Measurements from ENCODE around the gene USP40.

- TF ChIP-seq POLR2AphosphoS5 (IDR thresholded peaks at IDR 0.05; ENCODE audit: low read depth) (no peak), CTCF (conservative IDR thresholded peaks at IDR 0.05; ENCODE audit: low read depth in 2 of 2) (no peak), REST (IDR thresholded peaks at IDR 0.05; ENCODE audit: unreplicated experiment) (no peak), EZH2 (IDR thresholded peaks at IDR 0.05; ENCODE audit: low read depth, unreplicated experiment) (no peak)
These were observed 95.1 kb downstream of the USP40 start for GRCh38 chr2:233471291-233472035.

Data from GM23338 (cell line).